HL-60 (cell line): Measurements from ENCODE around the gene ROR1.

Source experiments
- CTCF ChIP-seq: IDR thresholded peaks from one replicate; pipeline ENCODE4 v1.5.1; 2011; ENCODE audit warnings: low read length, control low read depth, inconsistent platforms; ENCODE audit not compliant: insufficient read depth
- GABPA ChIP-seq: IDR thresholded peaks from 2 replicates; pipeline ENCODE4 v1.6.1; 2012; ENCODE audit warnings: low read depth
- POLR2AphosphoS5 ChIP-seq: IDR thresholded peaks from 2 replicates; pipeline ENCODE4 v1.6.1; 2012; ENCODE audit warnings: low read depth
- REST ChIP-seq: IDR thresholded peaks from 2 replicates; pipeline ENCODE4 v1.6.1; 2012; ENCODE audit warnings: low read depth; ENCODE audit not compliant: insufficient replicate concordance
- SPI1 ChIP-seq: IDR thresholded peaks from 2 replicates; pipeline ENCODE4 v1.6.1; 2012; ENCODE audit warnings: low read depth, mild to moderate bottlenecking, borderline replicate concordance

- TF ChIP-seq CTCF (no peak), POLR2AphosphoS5 (no peak), REST (no peak), SPI1 (no peak), GABPA (no peak)
Observed at GRCh38 chr1:64073705-64074104, 299.9 kb downstream of the ROR1 start.
